Retinal pigment epithelial cell (primary cell): ENCODE results near the gene C14orf93.

Source experiments
- DNase-seq: peaks from one replicate; pipeline ENCODE4 v3.0.0-alpha.2; 2010; ENCODE audit warnings: low read depth
- H3K4me3 ChIP-seq: 2 replicates; pipeline ENCODE4 v1.5.1; 2011; ENCODE audit warnings: mild to moderate bottlenecking, low read length, control low read depth, moderate library complexity
- CTCF ChIP-seq: conservative IDR thresholded peaks from 2 replicates; pipeline ENCODE4 v1.5.1; 2011; ENCODE audit warnings: low read depth, low read length, control low read depth, inconsistent platforms

C14orf93 gene

GRCh38 chr14:23051141-23052057 lies 41.5 kb upstream of the C14orf93 start:
- TF ChIP-seq CTCF, result no peak

GRCh38 chr14:23049011-23049410 lies 39.1 kb upstream of the C14orf93 start:
- DNase-seq, result no peak
- H3K4me3 ChIP-seq, result no peak overlapping the region
- no peak for TF ChIP-seq CTCF

More at GRCh38 chr14:23051141-23052057, 41.5 kb upstream of the C14orf93 start:
- no peak overlapping the region for H3K4me3 ChIP-seq
- no peak for DNase-seq

- DNase-seq, result no peak
- TF ChIP-seq CTCF, result no peak
Measured at GRCh38 chr14:23047751-23048693, 38.1 kb upstream of the C14orf93 start.

GRCh38 chr14:23047034-23047634 lies 37.2 kb upstream of the C14orf93 start:
- H3K4me3 ChIP-seq, result no peak overlapping the region
- no peak for TF ChIP-seq CTCF
- no peak for DNase-seq

More at GRCh38 chr14:23047751-23048693, 38.1 kb upstream of the C14orf93 start:
- H3K4me3 ChIP-seq, result no peak overlapping the region

GRCh38 chr14:23045419-23046357 lies 35.7 kb upstream of the C14orf93 start:
- no peak overlapping the region for H3K4me3 ChIP-seq
- no peak for TF ChIP-seq CTCF
- DNase-seq, result no peak

- no peak overlapping the region for H3K4me3 ChIP-seq
- no peak for DNase-seq
- no peak for TF ChIP-seq CTCF
Measured at GRCh38 chr14:23044840-23045239, 34.9 kb upstream of the C14orf93 start.
